Measurements from ENCODE around the gene CRADD. TPM values are rescaled to one million over a fixed set of nuclear protein-coding genes. Genes with fewer than 3 reads are reported as not detected.
"Not testable (repeated sequence)": the region's sequence is repeated elsewhere in the genome, so short reads cannot be mapped to it uniquely, and the experiment has no call there.

The CRADD gene
- total RNA-seq, 4 donors from 2014 or later: 29.3 to 61.7 (median 46.5) TPM

- Histone ChIP-seq H3K36me3 (no peaks in the 10 kb centered on the region), H3K9me3 (no peaks in the 10 kb centered on the region), H3K27me3 (no peaks in the 10 kb centered on the region), H3K27ac (no peak overlapping the region), H3K4me3 (no peak overlapping the region), H3K4me1 (peaks cover 20% of the 10 kb centered on the region)
- no peak for TF ChIP-seq CTCF (IDR thresholded peaks at IDR 0.05)
- TF ChIP-seq POLR2A (IDR thresholded peaks at IDR 0.05): no peak
- TF ChIP-seq POLR2AphosphoS5 (IDR thresholded peaks at IDR 0.05): no peak
- TF ChIP-seq EP300 (IDR thresholded peaks at IDR 0.05): no peak
- no peak for DNase-seq (ENCODE audit: low spot score in 2 of 2)
- WGBS: 72% methylated on average over 6 of the region's 6 CpGs
These were observed 74.9 kb downstream of the CRADD start for GRCh38 chr12:93751864-93752610.

- Histone ChIP-seq H3K4me1 (peaks cover 20% of the 10 kb centered on the region), H3K36me3 (no peaks in the 10 kb centered on the region), H3K4me3 (no peak overlapping the region), H3K27me3 (no peaks in the 10 kb centered on the region), H3K27ac (no peak overlapping the region), H3K9me3 (no peaks in the 10 kb centered on the region)
- no peak for TF ChIP-seq POLR2A (IDR thresholded peaks at IDR 0.05)
- TF ChIP-seq POLR2AphosphoS5 (IDR thresholded peaks at IDR 0.05): no peak
- no peak for TF ChIP-seq CTCF (IDR thresholded peaks at IDR 0.05)
- no peak for TF ChIP-seq EP300 (IDR thresholded peaks at IDR 0.05)
- 97% methylated on average over 3 of the region's 3 CpGs for WGBS
- no peak for DNase-seq (ENCODE audit: low spot score in 2 of 2)
These were observed 76.1 kb downstream of the CRADD start for GRCh38 chr12:93753285-93753684.

- DNase-seq (ENCODE audit: low spot score in 2 of 2): no peak
- TF ChIP-seq EP300 (IDR thresholded peaks at IDR 0.05): no peak
- no peak for TF ChIP-seq POLR2AphosphoS5 (IDR thresholded peaks at IDR 0.05)
- no peak for TF ChIP-seq CTCF (IDR thresholded peaks at IDR 0.05)
- no peak for TF ChIP-seq POLR2A (IDR thresholded peaks at IDR 0.05)
- WGBS: 94% methylated on average over 3 of the region's 3 CpGs
- no peaks in the 10 kb centered on the region for H3K9me3 ChIP-seq
- no peaks in the 10 kb centered on the region for H3K36me3 ChIP-seq
- H3K4me3 ChIP-seq: no peak overlapping the region
- no peaks in the 10 kb centered on the region for H3K27me3 ChIP-seq
- H3K4me1 ChIP-seq: peaks cover 19% of the 10 kb centered on the region
- H3K27ac ChIP-seq: no peak overlapping the region
These were observed 76.8 kb downstream of the CRADD start for GRCh38 chr12:93753838-93754429.

- H3K4me1 ChIP-seq: peaks cover 10% of the 10 kb centered on the region
- not testable (repeated sequence) for H3K27me3 ChIP-seq; DNase-seq (ENCODE audit: low spot score in 2 of 2); H3K4me3 ChIP-seq; H3K27ac ChIP-seq; H3K9me3 ChIP-seq; H3K36me3 ChIP-seq
These were observed 77.7 kb downstream of the CRADD start for GRCh38 chr12:93754859-93755258.

GRCh38 chr12:93756288-93756687 lies 79.1 kb downstream of the CRADD start:
- WGBS: 98% methylated on average over 2 of the region's 2 CpGs
- TF ChIP-seq EP300 (IDR thresholded peaks at IDR 0.05): no peak
- no peak for TF ChIP-seq POLR2AphosphoS5 (IDR thresholded peaks at IDR 0.05)
- TF ChIP-seq CTCF (IDR thresholded peaks at IDR 0.05): no peak
- TF ChIP-seq POLR2A (IDR thresholded peaks at IDR 0.05): no peak

More at GRCh38 chr12:93756288-93756687, 79.1 kb downstream of the CRADD start:
- Histone ChIP-seq H3K9me3 (no peaks in the 10 kb centered on the region), H3K4me1 (no peaks in the 10 kb centered on the region), H3K27me3 (no peaks in the 10 kb centered on the region), H3K27ac (no peak overlapping the region), H3K36me3 (no peaks in the 10 kb centered on the region), H3K4me3 (no peak overlapping the region)
- no peak for DNase-seq (ENCODE audit: low spot score in 2 of 2)

All from suprapubic skin (tissue), 4 donors.